Sigmoid colon (tissue), 4 donors: ENCODE measurements around the gene GATA5.

Experiments
- CTCF ChIP-seq, 4 experiments: fragments of 450-650 bp in 3 of 4; fragments of 200-600 bp in 1 of 4; IDR thresholded peaks; one replicate each; pipeline ENCODE4 v1.5.1; 2016 to 2019; ENCODE audit warnings: antibody characterized with exemption in 4 of 4, mild to moderate bottlenecking in 3 of 4, moderate library complexity in 2 of 4
- EP300 ChIP-seq, 4 donors: sonication (generic); formaldehyde crosslinking; IDR thresholded peaks; one replicate each; pipeline ENCODE4 v1.6.1; 2017; ENCODE audit warnings: antibody characterized with exemption in 4 of 4
- POLR2A ChIP-seq, 2 donors: fragments of 450-650 bp; IDR thresholded peaks; one replicate each; pipeline ENCODE4 v1.6.1; 2016; ENCODE audit warnings: antibody characterized with exemption in 2 of 2, mild to moderate bottlenecking in 2 of 2, moderate library complexity in 2 of 2
- POLR2AphosphoS5 ChIP-seq, 4 donors: sonication (generic); formaldehyde crosslinking; IDR thresholded peaks; one replicate each; pipeline ENCODE4 v1.6.1; 2017; ENCODE audit warnings: antibody characterized with exemption in 4 of 4

- no peak for TF ChIP-seq EP300 (IDR thresholded peaks at IDR 0.05)
- no peak for TF ChIP-seq POLR2A (IDR thresholded peaks at IDR 0.05)
- no peak for TF ChIP-seq CTCF (IDR thresholded peaks at IDR 0.05)
- no peak for TF ChIP-seq POLR2AphosphoS5 (IDR thresholded peaks at IDR 0.05)
Measured at GRCh38 chr20:62430866-62431447, 44.8 kb downstream of the GATA5 start.
